Esophagus muscularis mucosa (tissue), 4 donors: ENCODE measurements around the gene NFATC2IP. TPM values are rescaled to one million over a fixed set of nuclear protein-coding genes. Genes with fewer than 3 reads are reported as not detected.

Experiments used
- DNase-seq: peaks from one replicate; pipeline ENCODE4 v3.0.0-alpha.2; 2017; ENCODE audit errors: extremely low spot score
- H3K27ac ChIP-seq, 4 donors: fragments of 200-600 bp; sonication (generic); replicated peaks in 1 of 4; 1 replicate in 3 of 4; 2 replicates in 1 of 4; pipeline ENCODE4 v1.5.1; 2016 to 2019; ENCODE audit warnings: mild to moderate bottlenecking in 1 of 4
- H3K27me3 ChIP-seq, 4 donors: fragments of 200-600 bp; sonication (generic); one replicate each; pipeline versions ENCODE4 v1.5.1 to v1.6.0; 2016 to 2019
- H3K36me3 ChIP-seq, 4 donors: fragments of 200-600 bp; sonication (generic); one replicate each; pipeline ENCODE4 v1.5.1; 2016 to 2019
- H3K4me1 ChIP-seq, 4 donors: fragments of 200-600 bp; sonication (generic); one replicate each; pipeline ENCODE4 v1.5.1; 2016 to 2019
- H3K4me3 ChIP-seq, 4 donors: fragments of 200-600 bp; sonication (generic); 1 replicate in 2 of 4; 2 replicates in 2 of 4; pipeline ENCODE4 v1.5.1; 2016 to 2019; ENCODE audit warnings: mild to moderate bottlenecking in 4 of 4, moderate library complexity in 1 of 4
- H3K9me3 ChIP-seq, 4 donors: fragments of 200-600 bp; sonication (generic); 1 replicate in 3 of 4; 2 replicates in 1 of 4; pipeline ENCODE4 v1.5.1; 2016 to 2019
- CTCF ChIP-seq, 3 experiments: fragments of 200-600 bp in 2 of 3; fragments of 450-650 bp in 1 of 3; sonication (generic) in 2 of 3; IDR thresholded peaks; one replicate each; pipeline ENCODE4 v1.5.1; 2017 to 2019; ENCODE audit warnings: antibody characterized with exemption in 3 of 3, mild to moderate bottlenecking in 2 of 3, moderate library complexity in 1 of 3
- EP300 ChIP-seq: sonication (generic); formaldehyde crosslinking; IDR thresholded peaks from one replicate; pipeline ENCODE4 v1.6.1; 2017; ENCODE audit warnings: antibody characterized with exemption
- POLR2A ChIP-seq: fragments of 450-650 bp; IDR thresholded peaks from one replicate; pipeline ENCODE4 v1.6.1; 2017; ENCODE audit warnings: antibody characterized with exemption, moderate library complexity, mild to moderate bottlenecking, low read depth
- POLR2AphosphoS5 ChIP-seq, 2 donors: sonication (generic); formaldehyde crosslinking; IDR thresholded peaks; one replicate each; pipeline ENCODE4 v1.6.1; 2017; ENCODE audit warnings: antibody characterized with exemption in 2 of 2
- WGBS: methylation state at CpG from one replicate; pipeline ENCODE4 v1.1.5; 2018; 5-methylcytosine and 5-hydroxymethylcytosine counted together
- intact Hi-C: fragments of 100-400 bp; cut with DNase I; formaldehyde crosslinking; loops from one replicate; pipeline ENCODE4 v1.15.1; 2023
- total RNA-seq, 4 donors: library from RNA; depleted of rRNA; stranded (reverse); fragments of >200 nt; gene quantifications; one replicate each; pipeline versions ENCODE4 v1.1.0 to v1.2.1, GENCODE V29; 2016

Gene NFATC2IP
- 10 to 100 TPM; 15.6 to 30.3 (median 20.3) TPM for total RNA-seq

- intact Hi-C loops, result no loop called here
- H3K4me3 ChIP-seq, result peak within 1 kb of the TSS; percentile 71 to 98 (median 80)
- peak within 1 kb of the TSS; percentile 80 to 91 (median 83) for H3K27ac ChIP-seq
- peak; percentile 100 for DNase-seq
- TF ChIP-seq CTCF (IDR thresholded peaks at IDR 0.05), result peak in 1 of 3 experiments; percentile 30
- no peak for TF ChIP-seq POLR2A
- peak; percentile 59 to 91 for TF ChIP-seq POLR2AphosphoS5 (IDR thresholded peaks at IDR 0.05)
- TF ChIP-seq EP300, result no peak
- no peaks in the 10 kb centered on the region for H3K9me3 ChIP-seq
- 1% methylated on average over 38 of the region's 79 CpGs for WGBS
- H3K27me3 ChIP-seq, result no peaks in the 10 kb centered on the region
- H3K4me1 ChIP-seq, result peaks cover 13 to 39% (median 24%) of the 10 kb centered on the region in 4 donors
- peaks cover 0 to 36% (median 31%) of the 10 kb centered on the region in 4 donors for H3K36me3 ChIP-seq
Observed at GRCh38 chr16:28950648-28951409, at the start of gene NFATC2IP. Gene NFATC2IP, plus strand, starts transcription at chr16:28950937. Its CDS starts 75 bp downstream, at chr16:28951012.

GRCh38 chr16:28901862-28902261, 48.9 kb upstream of the NFATC2IP start:
- no peaks in the 10 kb centered on the region for H3K9me3 ChIP-seq
- 84% methylated on average over 15 of the region's 15 CpGs for whole genome bisulfite sequencing
- intact Hi-C loops, result no loop called here
- H3K36me3 ChIP-seq, result peaks cover 8 to 30% (median 27%) of the 10 kb centered on the region in 4 donors
- TF ChIP-seq EP300 (no peak), CTCF (IDR thresholded peaks at IDR 0.05) (no peak), POLR2A (no peak)
- H3K27me3 ChIP-seq, result no peaks in the 10 kb centered on the region
- no peak overlapping the region for H3K27ac ChIP-seq
- no peak for DNase-seq
- H3K4me3 ChIP-seq, result no peak overlapping the region
- H3K4me1 ChIP-seq, result no peaks in the 10 kb centered on the region

- no peak for DNase-seq
- Histone ChIP-seq H3K27me3 (no peaks in the 10 kb centered on the region), H3K4me1 (no peaks in the 10 kb centered on the region), H3K27ac (no peak overlapping the region), H3K9me3 (no peaks in the 10 kb centered on the region), H3K4me3 (no peak overlapping the region), H3K36me3 (peaks cover 12 to 40% (median 36%) of the 10 kb centered on the region in 4 donors)
- TF ChIP-seq CTCF (IDR thresholded peaks at IDR 0.05), result no peak
- TF ChIP-seq POLR2A, result no peak
- no peak for TF ChIP-seq POLR2AphosphoS5 (IDR thresholded peaks at IDR 0.05)
- TF ChIP-seq EP300, result no peak
- intact Hi-C loops, result no loop called here
- WGBS, result 58% methylated on average over 11 of the region's 11 CpGs
Observed at GRCh38 chr16:28902909-28903308, 47.8 kb upstream of the NFATC2IP start.

- WGBS, result 86% methylated on average over 23 of the region's 29 CpGs
Observed at GRCh38 chr16:28903344-28904042, 47.2 kb upstream of the NFATC2IP start.

More at GRCh38 chr16:28903344-28904042, 47.2 kb upstream of the NFATC2IP start:
- TF ChIP-seq POLR2AphosphoS5 (IDR thresholded peaks at IDR 0.05) (no peak), CTCF (IDR thresholded peaks at IDR 0.05) (no peak), POLR2A (no peak), EP300 (no peak)
- H3K9me3 ChIP-seq, result no peaks in the 10 kb centered on the region
- no peaks in the 10 kb centered on the region for H3K27me3 ChIP-seq
- no peak overlapping the region for H3K4me3 ChIP-seq
- no peak overlapping the region for H3K27ac ChIP-seq
- no peaks in the 10 kb centered on the region for H3K4me1 ChIP-seq
- DNase-seq, result no peak
- intact Hi-C loops, result no loop called here
- peaks cover 17 to 46% (median 42%) of the 10 kb centered on the region in 4 donors for H3K36me3 ChIP-seq
